SU-DHL-6 (cell line): ENCODE measurements around the gene CCNG1.

Experiments used
- EZH2phosphoT487 ChIP-seq: fragments of 200-600 bp; sonication (generic), shearing (Covaris generic); conservative IDR thresholded peaks from 2 replicates; pipeline ENCODE4 v1.6.1; 2018; ENCODE audit warnings: mild to moderate bottlenecking, antibody characterized with exemption, low read length, moderate library complexity, mixed read lengths
- TF ChIP-seq, protein P1 (sequence below): fragments of 200-600 bp; sonication (generic); IDR thresholded peaks from one replicate; pipeline ENCODE4 v1.5.1; 2017; ENCODE audit warnings: antibody characterized with exemption, mild to moderate bottlenecking, low read length, moderate library complexity; ENCODE audit not compliant: insufficient read depth, poor library complexity, severe bottlenecking

DNA sequence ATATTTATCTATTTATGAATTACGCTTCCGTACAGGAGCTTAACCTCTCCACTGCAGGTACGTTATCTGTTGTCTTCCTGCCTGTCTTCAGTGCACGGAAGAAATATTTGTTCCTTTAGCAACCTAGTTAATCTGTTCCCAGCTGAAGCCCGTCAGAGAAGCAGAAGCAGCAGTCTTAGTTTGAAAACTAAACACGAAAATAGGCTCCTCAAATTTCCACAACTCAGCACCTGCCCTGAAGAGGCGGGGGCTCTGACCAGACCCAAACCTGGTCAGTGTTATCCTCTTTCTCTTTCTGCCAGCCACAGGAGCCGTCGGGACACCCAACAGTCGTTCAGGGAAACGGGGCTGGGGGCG, 22.0 kb downstream of the CCNG1 start:
- TF ChIP-seq, protein P1, sequence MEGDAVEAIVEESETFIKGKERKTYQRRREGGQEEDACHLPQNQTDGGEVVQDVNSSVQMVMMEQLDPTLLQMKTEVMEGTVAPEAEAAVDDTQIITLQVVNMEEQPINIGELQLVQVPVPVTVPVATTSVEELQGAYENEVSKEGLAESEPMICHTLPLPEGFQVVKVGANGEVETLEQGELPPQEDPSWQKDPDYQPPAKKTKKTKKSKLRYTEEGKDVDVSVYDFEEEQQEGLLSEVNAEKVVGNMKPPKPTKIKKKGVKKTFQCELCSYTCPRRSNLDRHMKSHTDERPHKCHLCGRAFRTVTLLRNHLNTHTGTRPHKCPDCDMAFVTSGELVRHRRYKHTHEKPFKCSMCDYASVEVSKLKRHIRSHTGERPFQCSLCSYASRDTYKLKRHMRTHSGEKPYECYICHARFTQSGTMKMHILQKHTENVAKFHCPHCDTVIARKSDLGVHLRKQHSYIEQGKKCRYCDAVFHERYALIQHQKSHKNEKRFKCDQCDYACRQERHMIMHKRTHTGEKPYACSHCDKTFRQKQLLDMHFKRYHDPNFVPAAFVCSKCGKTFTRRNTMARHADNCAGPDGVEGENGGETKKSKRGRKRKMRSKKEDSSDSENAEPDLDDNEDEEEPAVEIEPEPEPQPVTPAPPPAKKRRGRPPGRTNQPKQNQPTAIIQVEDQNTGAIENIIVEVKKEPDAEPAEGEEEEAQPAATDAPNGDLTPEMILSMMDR, result no peak
- TF ChIP-seq EZH2phosphoT487, result no peak
